Glutamatergic neuron (in vitro differentiated cells): ENCODE results near the gene ESR2. TPM values are rescaled to one million over a fixed set of nuclear protein-coding genes. Genes with fewer than 3 reads are reported as not detected.
"Not testable (repeated sequence)": the region's sequence is repeated elsewhere in the genome, so short reads cannot be mapped to it uniquely, and the experiment has no call there.

Source experiments
- DNase-seq: peaks from one replicate; pipeline ENCODE4 v3.0.0; 2022
- H3K27ac Mint-ChIP-seq: one replicate; pipeline ENCODE4 v1.8.0; 2020; ENCODE audit warnings: mild to moderate bottlenecking, mixed read lengths, inconsistent platforms; ENCODE audit not compliant: unreplicated experiment
- H3K27me3 Mint-ChIP-seq: one replicate; pipeline ENCODE4 v1.8.0; 2020; ENCODE audit warnings: mild to moderate bottlenecking, moderate library complexity, mixed read lengths, inconsistent platforms; ENCODE audit not compliant: unreplicated experiment
- H3K36me3 Mint-ChIP-seq: one replicate; pipeline ENCODE4 v1.8.0; 2020; ENCODE audit warnings: mild to moderate bottlenecking, mixed read lengths, inconsistent platforms; ENCODE audit not compliant: unreplicated experiment
- H3K4me1 Mint-ChIP-seq: one replicate; pipeline ENCODE4 v1.8.0; 2020; ENCODE audit warnings: mild to moderate bottlenecking, low read depth, mixed read lengths, inconsistent platforms; ENCODE audit not compliant: unreplicated experiment
- H3K4me3 Mint-ChIP-seq: one replicate; pipeline ENCODE4 v1.8.0; 2020; ENCODE audit warnings: mild to moderate bottlenecking, mixed read lengths, inconsistent platforms; ENCODE audit not compliant: unreplicated experiment
- H3K9me3 Mint-ChIP-seq: one replicate; pipeline ENCODE4 v1.8.0; 2020; ENCODE audit warnings: mild to moderate bottlenecking, moderate library complexity, mixed read lengths, inconsistent platforms; ENCODE audit not compliant: unreplicated experiment
- total RNA-seq: library from RNA; stranded (reverse); fragmentation: NEBNext Ultra II Directional; extraction: Animal tissue kit (Norgen Biotek cat#: 25700); gene quantifications from one replicate; pipeline ENCODE4 v1.2.1, GENCODE V29; 2021; ENCODE audit not compliant: unreplicated experiment
- TF ChIP-seq, protein P1 (sequence below): fragments of 200-600 bp; sonication (generic); IDR thresholded peaks from one replicate; pipeline ENCODE4 v1.5.0; 2021; ENCODE audit not compliant: partially characterized antibody, unreplicated experiment

ESR2 gene
- total RNA-seq, 1 donor from 2014 or later, result 0.66 TPM

DNA sequence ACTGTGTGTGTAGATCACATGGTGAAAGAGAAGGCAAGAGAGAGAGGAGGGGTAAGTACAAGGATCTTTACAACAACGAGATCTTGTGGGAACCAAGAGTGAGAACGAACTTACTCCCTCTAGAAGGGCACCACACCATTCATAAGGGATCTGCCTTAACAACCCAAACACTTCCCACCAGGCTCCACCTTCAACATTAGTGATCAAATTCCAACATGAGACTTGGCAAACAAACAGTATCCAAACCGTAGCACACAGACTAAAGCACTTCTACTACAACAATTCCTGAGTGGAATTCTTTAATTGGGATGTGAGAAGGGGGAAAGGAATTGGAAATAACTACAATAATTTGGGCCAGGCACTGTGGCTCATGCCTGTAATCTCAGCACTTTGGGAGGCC is 35.0 kb upstream of the ESR2 start:
- H3K36me3 Mint-ChIP-seq, result no peaks in the 10 kb centered on the region
- peaks cover 1% of the 10 kb centered on the region for H3K9me3 Mint-ChIP-seq
- TF ChIP-seq, protein P1, sequence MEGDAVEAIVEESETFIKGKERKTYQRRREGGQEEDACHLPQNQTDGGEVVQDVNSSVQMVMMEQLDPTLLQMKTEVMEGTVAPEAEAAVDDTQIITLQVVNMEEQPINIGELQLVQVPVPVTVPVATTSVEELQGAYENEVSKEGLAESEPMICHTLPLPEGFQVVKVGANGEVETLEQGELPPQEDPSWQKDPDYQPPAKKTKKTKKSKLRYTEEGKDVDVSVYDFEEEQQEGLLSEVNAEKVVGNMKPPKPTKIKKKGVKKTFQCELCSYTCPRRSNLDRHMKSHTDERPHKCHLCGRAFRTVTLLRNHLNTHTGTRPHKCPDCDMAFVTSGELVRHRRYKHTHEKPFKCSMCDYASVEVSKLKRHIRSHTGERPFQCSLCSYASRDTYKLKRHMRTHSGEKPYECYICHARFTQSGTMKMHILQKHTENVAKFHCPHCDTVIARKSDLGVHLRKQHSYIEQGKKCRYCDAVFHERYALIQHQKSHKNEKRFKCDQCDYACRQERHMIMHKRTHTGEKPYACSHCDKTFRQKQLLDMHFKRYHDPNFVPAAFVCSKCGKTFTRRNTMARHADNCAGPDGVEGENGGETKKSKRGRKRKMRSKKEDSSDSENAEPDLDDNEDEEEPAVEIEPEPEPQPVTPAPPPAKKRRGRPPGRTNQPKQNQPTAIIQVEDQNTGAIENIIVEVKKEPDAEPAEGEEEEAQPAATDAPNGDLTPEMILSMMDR, result no peak
- no peaks in the 10 kb centered on the region for H3K27me3 Mint-ChIP-seq
- no peaks in the 10 kb centered on the region for H3K4me1 Mint-ChIP-seq
- no peak overlapping the region for H3K27ac Mint-ChIP-seq
- no peak overlapping the region for H3K4me3 Mint-ChIP-seq
- no peak for DNase-seq

DNA sequence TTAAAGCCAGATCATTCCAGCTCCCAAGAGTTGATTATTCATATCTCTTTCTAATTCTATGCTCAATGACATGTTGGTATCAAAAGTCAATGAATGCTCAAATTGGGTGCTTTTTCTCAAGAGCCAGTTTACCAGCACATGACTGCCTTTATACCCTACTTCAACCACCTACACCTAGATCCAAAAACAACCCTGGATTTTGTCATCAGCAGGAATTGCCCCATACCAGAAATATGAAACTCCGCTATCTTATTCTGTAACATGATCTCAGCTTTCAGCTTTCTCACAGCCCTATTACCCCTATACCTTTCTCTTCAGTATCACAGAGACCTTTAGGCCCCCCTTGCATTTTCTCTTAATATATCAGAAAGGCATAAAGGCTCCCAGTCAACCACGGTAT is 32.3 kb upstream of the ESR2 start:
- H3K27ac Mint-ChIP-seq, result no peak overlapping the region
- no peaks in the 10 kb centered on the region for H3K4me1 Mint-ChIP-seq
- H3K36me3 Mint-ChIP-seq, result no peaks in the 10 kb centered on the region
- H3K4me3 Mint-ChIP-seq, result no peak overlapping the region
- no peaks in the 10 kb centered on the region for H3K27me3 Mint-ChIP-seq
- DNase-seq, result no peak
- TF ChIP-seq, protein P1, result no peak
- peaks cover 1% of the 10 kb centered on the region for H3K9me3 Mint-ChIP-seq

DNA sequence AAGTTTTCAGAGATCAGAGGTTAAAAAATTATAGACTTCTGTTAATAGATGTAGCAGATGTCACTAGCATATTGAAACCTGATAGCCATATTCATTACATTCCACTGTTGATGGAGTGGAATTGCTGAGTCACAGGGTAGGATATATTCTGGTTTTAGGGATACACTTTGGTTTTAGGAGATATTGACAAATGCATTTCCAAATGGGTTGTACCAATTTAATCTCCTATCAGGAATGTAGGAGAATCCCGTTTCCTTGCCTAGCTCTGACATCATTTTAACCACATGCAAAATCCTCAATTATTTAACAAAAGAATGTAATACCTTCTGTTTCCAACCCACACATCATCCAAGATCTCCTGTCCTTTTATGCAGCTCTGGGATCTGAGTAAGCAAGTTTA is 30.7 kb upstream of the ESR2 start:
- Mint-ChIP-seq H3K9me3 (no peaks in the 10 kb centered on the region), H3K4me1 (no peaks in the 10 kb centered on the region), H3K4me3 (no peak overlapping the region), H3K27me3 (no peaks in the 10 kb centered on the region), H3K27ac (no peak overlapping the region), H3K36me3 (no peaks in the 10 kb centered on the region)
- no peak for DNase-seq
- TF ChIP-seq, protein P1, result no peak

DNA sequence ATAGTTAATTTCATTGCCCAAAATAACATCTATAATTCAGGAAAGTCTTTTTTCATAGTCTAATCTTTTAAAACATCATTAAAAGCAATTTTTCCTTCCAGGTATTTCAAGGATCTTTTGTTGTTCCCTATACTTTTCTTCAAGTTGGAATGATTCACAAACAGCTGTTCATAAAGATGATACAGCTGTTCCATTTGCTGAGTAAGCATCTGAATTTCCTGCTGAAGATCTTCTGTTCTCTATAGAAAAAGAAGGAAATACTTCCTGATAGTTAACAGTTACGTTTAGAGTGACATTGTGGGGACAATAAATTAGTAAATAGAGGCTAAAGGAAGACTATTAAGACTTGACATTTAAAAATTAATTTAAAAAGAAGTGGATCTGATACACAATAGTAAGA is 30.3 kb upstream of the ESR2 start:
- H3K27ac Mint-ChIP-seq, result no peak overlapping the region
- no peaks in the 10 kb centered on the region for H3K27me3 Mint-ChIP-seq
- no peak for DNase-seq
- H3K9me3 Mint-ChIP-seq, result no peaks in the 10 kb centered on the region
- no peak overlapping the region for H3K4me3 Mint-ChIP-seq
- TF ChIP-seq, protein P1, result no peak
- H3K36me3 Mint-ChIP-seq, result no peaks in the 10 kb centered on the region
- H3K4me1 Mint-ChIP-seq, result no peaks in the 10 kb centered on the region

DNA sequence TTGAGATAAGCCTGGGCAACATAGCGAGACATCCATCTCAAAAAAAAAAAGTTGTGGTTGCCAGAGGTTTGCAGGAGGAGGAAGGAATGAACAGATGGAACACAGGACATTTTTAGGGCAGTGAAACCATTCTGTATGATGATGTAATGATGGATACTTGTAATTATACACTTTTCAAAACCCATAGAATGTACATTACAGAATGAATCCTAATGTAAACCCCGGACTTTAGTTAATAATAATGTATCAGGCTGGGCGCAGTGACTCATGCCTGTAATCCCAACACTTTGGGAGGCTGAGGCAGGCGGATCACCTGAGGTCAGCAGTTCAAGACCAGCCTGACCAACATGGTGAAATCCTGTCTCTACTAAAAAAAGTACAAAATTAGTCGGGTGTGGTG is 26.2 kb upstream of the ESR2 start:
- DNase-seq, H3K36me3 Mint-ChIP-seq, H3K4me3 Mint-ChIP-seq, H3K4me1 Mint-ChIP-seq, H3K27ac Mint-ChIP-seq, H3K9me3 Mint-ChIP-seq, H3K27me3 Mint-ChIP-seq: not testable (repeated sequence)

DNA sequence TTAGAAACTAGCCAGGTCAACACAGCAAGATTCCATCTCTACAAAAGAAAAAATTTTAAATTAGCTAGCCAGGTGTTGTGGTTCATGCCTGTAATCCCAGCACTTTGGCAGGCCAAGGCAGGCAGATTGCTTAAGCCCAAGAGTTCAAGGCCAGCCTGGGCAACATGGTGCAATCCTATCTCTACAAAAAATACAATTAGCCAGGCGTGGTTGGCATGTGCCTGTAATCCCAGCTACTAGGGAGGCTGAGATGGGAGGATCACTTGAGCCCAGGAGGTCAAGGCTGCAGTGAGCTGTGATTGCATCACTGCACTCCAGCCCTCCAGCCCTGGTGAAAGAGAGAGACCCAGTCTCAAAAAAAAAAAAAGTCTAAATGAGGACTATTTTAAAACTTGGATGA is 24.5 kb upstream of the ESR2 start:
- H3K36me3 Mint-ChIP-seq, DNase-seq, H3K4me1 Mint-ChIP-seq, H3K27ac Mint-ChIP-seq, H3K27me3 Mint-ChIP-seq, H3K9me3 Mint-ChIP-seq, H3K4me3 Mint-ChIP-seq: not testable (repeated sequence)
